DOHH2 (cell line): ENCODE data around the gene IVL.

ENCODE experiments used
- H3F3A ChIP-seq: fragments of 200-600 bp; sonication (generic), shearing (Covaris generic); 2 replicates; pipeline ENCODE4 v1.6.0; 2016; ENCODE audit warnings: antibody characterized with exemption, mild to moderate bottlenecking; ENCODE audit not compliant: control insufficient read depth, insufficient read depth
- H3K27ac ChIP-seq: fragments of 200-600 bp; sonication (generic); 2 replicates; pipeline ENCODE4 v1.5.1; 2014; ENCODE audit warnings: low read depth, mild to moderate bottlenecking, low read length, moderate library complexity
- H3K27me3 ChIP-seq: fragments of 200-600 bp; sonication (generic); 2 replicates; pipeline ENCODE4 v1.6.1; 2014; ENCODE audit warnings: mild to moderate bottlenecking, low read length, mixed read lengths; ENCODE audit not compliant: control insufficient read depth
- H3K36me3 ChIP-seq: fragments of 200-600 bp; sonication (generic); 2 replicates; pipeline ENCODE4 v1.6.1; 2014; ENCODE audit warnings: mild to moderate bottlenecking, low read length, moderate library complexity, mixed read lengths; ENCODE audit not compliant: control insufficient read depth
- H3K4me1 ChIP-seq: fragments of 200-600 bp; sonication (generic); 2 replicates; pipeline ENCODE4 v1.6.1; 2014; ENCODE audit warnings: mild to moderate bottlenecking, low read length, mixed read lengths; ENCODE audit not compliant: control insufficient read depth
- H3K4me2 ChIP-seq: fragments of 200-600 bp; sonication (generic); 2 replicates; pipeline ENCODE4 v1.6.0; 2014; ENCODE audit warnings: mild to moderate bottlenecking, low read length, moderate library complexity
- H3K4me3 ChIP-seq: fragments of 200-600 bp; sonication (generic); 2 replicates; pipeline ENCODE4 v1.5.1; 2014; ENCODE audit warnings: mild to moderate bottlenecking, low read length, mixed read lengths
- H3K79me2 ChIP-seq: fragments of 200-600 bp; sonication (generic); 2 replicates; pipeline ENCODE4 v1.6.1; 2014; ENCODE audit warnings: mild to moderate bottlenecking, low read length, mixed read lengths; ENCODE audit not compliant: control insufficient read depth
- H3K9me2 ChIP-seq: fragments of 200-600 bp; sonication (generic); replicated peaks from 2 replicates; pipeline ENCODE4 v1.6.1; 2014; ENCODE audit warnings: mild to moderate bottlenecking, low read length, mixed read lengths; ENCODE audit not compliant: control insufficient read depth
- H3K9me3 ChIP-seq: fragments of 200-600 bp; sonication (generic); 2 replicates; pipeline ENCODE4 v1.6.1; 2014; ENCODE audit warnings: antibody characterized with exemption, low read length, mixed read lengths; ENCODE audit not compliant: control insufficient read depth, insufficient read depth
- H4K20me1 ChIP-seq: fragments of 200-600 bp; sonication (generic); 2 replicates; pipeline ENCODE4 v1.6.0; 2014; ENCODE audit warnings: low read depth, mild to moderate bottlenecking, antibody characterized with exemption, low read length, moderate library complexity; ENCODE audit not compliant: control insufficient read depth, insufficient read depth
- CTCF ChIP-seq: fragments of 200-600 bp; sonication (generic); IDR thresholded peaks from one replicate; pipeline ENCODE4 v1.5.1; 2014; ENCODE audit warnings: antibody characterized with exemption, mild to moderate bottlenecking, low read depth, low read length; ENCODE audit not compliant: poor library complexity, severe bottlenecking
- EZH2phosphoT487 ChIP-seq: fragments of 200-600 bp; sonication (generic); IDR thresholded peaks from 2 replicates; pipeline ENCODE4 v1.6.1; 2017; ENCODE audit warnings: borderline replicate concordance, mild to moderate bottlenecking, antibody characterized with exemption, low read length, moderate library complexity, mixed read lengths

IVL gene

GRCh38 chr1:152954436-152954835 is 46.1 kb downstream of the IVL start:
- no peaks in the 10 kb centered on the region for H3K4me1 ChIP-seq
- no peaks in the 10 kb centered on the region for H3K9me2 ChIP-seq
- H3K4me3 ChIP-seq, result no peak overlapping the region
- TF ChIP-seq CTCF, result no peak
- TF ChIP-seq EZH2phosphoT487, result no peak
- no peaks in the 10 kb centered on the region for H3K79me2 ChIP-seq
- no peaks in the 10 kb centered on the region for H3K9me3 ChIP-seq
- H3K27ac ChIP-seq, result no peak overlapping the region
- H4K20me1 ChIP-seq, result no peaks in the 10 kb centered on the region
- no peak overlapping the region for H3K4me2 ChIP-seq
- no peaks in the 10 kb centered on the region for H3K27me3 ChIP-seq
- no peaks in the 10 kb centered on the region for H3F3A ChIP-seq
- H3K36me3 ChIP-seq, result no peaks in the 10 kb centered on the region

GRCh38 chr1:152957561-152957960 is 49.2 kb downstream of the IVL start:
- Histone ChIP-seq H3K4me2 (no peak overlapping the region), H4K20me1 (no peaks in the 10 kb centered on the region), H3K4me1 (no peaks in the 10 kb centered on the region), H3K27ac (no peak overlapping the region), H3F3A (no peaks in the 10 kb centered on the region), H3K36me3 (no peaks in the 10 kb centered on the region), H3K79me2 (no peaks in the 10 kb centered on the region), H3K9me2 (no peaks in the 10 kb centered on the region), H3K4me3 (no peak overlapping the region), H3K27me3 (no peaks in the 10 kb centered on the region), H3K9me3 (no peaks in the 10 kb centered on the region)
- TF ChIP-seq CTCF, result no peak

- Histone ChIP-seq H4K20me1 (no peaks in the 10 kb centered on the region), H3K9me3 (no peaks in the 10 kb centered on the region), H3K4me3 (no peak overlapping the region), H3K27ac (no peak overlapping the region), H3K4me2 (no peak overlapping the region), H3K27me3 (no peaks in the 10 kb centered on the region), H3K9me2 (no peaks in the 10 kb centered on the region), H3K79me2 (no peaks in the 10 kb centered on the region), H3K36me3 (no peaks in the 10 kb centered on the region), H3K4me1 (no peaks in the 10 kb centered on the region), H3F3A (no peaks in the 10 kb centered on the region)
- TF ChIP-seq CTCF (no peak), EZH2phosphoT487 (no peak)
Measured at GRCh38 chr1:152959273-152959672, 50.9 kb downstream of the IVL start.
